ENCODE results near the gene EPN2.
A peak's percentile ranks its signal among the peaks of the same experiment; 100 is the strongest.
"Not testable (repeated sequence)": the region's sequence is repeated elsewhere in the genome, so short reads cannot be mapped to it uniquely, and the experiment has no call there.

Gene EPN2

GRCh38 chr17:19237139-19237388, at the start of gene EPN2:
EPN2 (plus strand) TSS chr17:19237366; CDS start chr17:19283120, 45,754 bp downstream.
- peak; percentile 66 for DNase-seq

- not testable (repeated sequence) for DNase-seq
Measured at GRCh38 chr17:19187883-19188869, 49.0 kb upstream of the EPN2 start.

- DNase-seq: not testable (repeated sequence)
Measured at GRCh38 chr17:19188870-19189708, 48.1 kb upstream of the EPN2 start.

- DNase-seq: not testable (repeated sequence)
Measured at GRCh38 chr17:19189781-19190405, 47.3 kb upstream of the EPN2 start.

- not testable (repeated sequence) for DNase-seq
Measured at GRCh38 chr17:19196382-19197204, 40.6 kb upstream of the EPN2 start.

GRCh38 chr17:19202448-19202847, 34.7 kb upstream of the EPN2 start:
- DNase-seq: not testable (repeated sequence)

- DNase-seq: not testable (repeated sequence)
Measured at GRCh38 chr17:19203429-19203828, 33.7 kb upstream of the EPN2 start.

- not testable (repeated sequence) for DNase-seq
Measured at GRCh38 chr17:19215074-19215860, 21.9 kb upstream of the EPN2 start.

GRCh38 chr17:19216148-19216926, 20.8 kb upstream of the EPN2 start:
- not testable (repeated sequence) for DNase-seq

- not testable (repeated sequence) for DNase-seq
Measured at GRCh38 chr17:19218914-19219313, 18.3 kb upstream of the EPN2 start.

- DNase-seq: not testable (repeated sequence)
Measured at GRCh38 chr17:19219384-19219783, 17.8 kb upstream of the EPN2 start.

GRCh38 chr17:19220195-19220594, 17.0 kb upstream of the EPN2 start:
- DNase-seq: not testable (repeated sequence)

GRCh38 chr17:19226610-19227588, 10.3 kb upstream of the EPN2 start:
- not testable (repeated sequence) for DNase-seq

- DNase-seq: not testable (repeated sequence)
Measured at GRCh38 chr17:19234676-19235075, 2.5 kb upstream of the EPN2 start.

GRCh38 chr17:19236351-19237138, 621 bp upstream of the EPN2 start:
- not testable (repeated sequence) for DNase-seq

- DNase-seq: no peak
Measured at GRCh38 chr17:19237389-19238166, 412 bp downstream of the EPN2 start.

GRCh38 chr17:19238167-19238505, 970 bp downstream of the EPN2 start:
- DNase-seq: no peak

GRCh38 chr17:19239544-19239943, 2.4 kb downstream of the EPN2 start:
- no peak for DNase-seq
